Stomach (tissue), 9 donors: ENCODE data around the gene TMEM109. TPM values are rescaled to one million over a fixed set of nuclear protein-coding genes. Genes with fewer than 3 reads are reported as not detected.

ENCODE experiments used
- DNase-seq, 2 donors: peaks; one replicate each; pipeline versions ENCODE4 v3.0.0 to v3.0.0-alpha.2; 2013 to 2019
- H3K27ac ChIP-seq, 5 donors: fragments of 200-600 bp in 4 of 5; sonication (generic) in 4 of 5; one replicate each; pipeline ENCODE4 v1.5.1; 2013 to 2019; ENCODE audit warnings: mild to moderate bottlenecking in 1 of 5, moderate library complexity in 1 of 5
- H3K27me3 ChIP-seq, 3 donors: fragments of 200-600 bp; sonication (generic); one replicate each; pipeline ENCODE4 v1.5.1; 2017 to 2019; ENCODE audit warnings: mixed run types in 1 of 3
- H3K36me3 ChIP-seq, 4 donors: fragments of 200-600 bp; sonication (generic); 1 replicate in 3 of 4; 2 replicates in 1 of 4; pipeline ENCODE4 v1.5.1; 2016 to 2019
- H3K4me1 ChIP-seq, 4 donors: fragments of 200-600 bp; sonication (generic); one replicate each; pipeline ENCODE4 v1.5.1; 2016 to 2019
- H3K4me3 ChIP-seq, 4 donors: fragments of 200-600 bp; sonication (generic) in 3 of 4; one replicate each; pipeline ENCODE4 v1.5.1; 2016 to 2019; ENCODE audit warnings: mild to moderate bottlenecking in 1 of 4
- H3K9me3 ChIP-seq, 4 donors: fragments of 200-600 bp; sonication (generic); one replicate each; pipeline ENCODE4 v1.5.1; 2016 to 2019
- CTCF ChIP-seq, 7 experiments: fragments of 450-650 bp in 4 of 7; fragments of 200-600 bp in 3 of 7; sonication (generic) in 3 of 7; IDR thresholded peaks; one replicate each; pipeline ENCODE4 v1.5.1; 2016 to 2019; ENCODE audit warnings: antibody characterized with exemption in 7 of 7, control low read depth in 2 of 7, mild to moderate bottlenecking in 1 of 7
- EP300 ChIP-seq: sonication (generic); formaldehyde crosslinking; IDR thresholded peaks from one replicate; pipeline ENCODE4 v1.6.1; 2017; ENCODE audit warnings: antibody characterized with exemption
- POLR2A ChIP-seq, 4 donors: fragments of 450-650 bp; IDR thresholded peaks; one replicate each; pipeline ENCODE4 v1.6.1; 2016; ENCODE audit warnings: antibody characterized with exemption in 4 of 4, control low read depth in 2 of 4, mild to moderate bottlenecking in 1 of 4, moderate library complexity in 1 of 4
- POLR2AphosphoS5 ChIP-seq, 3 donors: sonication (generic); formaldehyde crosslinking; IDR thresholded peaks; one replicate each; pipeline ENCODE4 v1.6.1; 2016; ENCODE audit warnings: antibody characterized with exemption in 3 of 3
- WGBS, 5 donors: extraction: QIAGEN DNeasy Blood & Tissue Kit in 3 of 5; methylation state at CpG; one replicate each; pipeline versions ENCODE4 v1.1.5 to v1.1.7; 2013 to 2018; 5-methylcytosine and 5-hydroxymethylcytosine counted together
- intact Hi-C: fragments of 100-400 bp; cut with DNase I; formaldehyde crosslinking; loops from one replicate; pipeline ENCODE4 v1.15.1; 2023; ENCODE audit warnings: low total_unique reads
- polyA plus RNA-seq, 3 donors: library from polyadenylated mRNA; stranded (reverse); fragments of 200-250 nt; gene quantifications; one replicate each; pipeline ENCODE4 v1.2.3, GENCODE V29; 2013
- total RNA-seq, 5 donors: library from RNA; depleted of rRNA; stranded (reverse); fragments of >200 nt; gene quantifications; one replicate each; pipeline versions ENCODE4 v1.1.0 to v1.2.3, GENCODE V29; 2014 to 2016
- donor health status: healthy with polysubstance abuse.
- donor health status: Bipolar disorder and iron deficiency.
- donor health status: healthy.

TMEM109 gene
- total and polyA plus RNA-seq, 8 donors: 27.4 to 122 (median 65.4) TPM

- Histone ChIP-seq H3K4me1 (peaks cover 0 to 30% (median 14%) of the 10 kb centered on the region in 4 donors), H3K27ac (peak overlapping the region in 2 of 5 donors; percentile 17 to 57), H3K9me3 (no peaks in the 10 kb centered on the region), H3K4me3 (no peak overlapping the region), H3K36me3 (peaks cover 0 to 26% (median 18%) of the 10 kb centered on the region in 4 donors), H3K27me3 (no peaks in the 10 kb centered on the region)
- TF ChIP-seq CTCF (IDR thresholded peaks at IDR 0.05): no peak
- no peak for TF ChIP-seq EP300
- TF ChIP-seq POLR2A (IDR thresholded peaks at IDR 0.05): no peak
- TF ChIP-seq POLR2AphosphoS5 (IDR thresholded peaks at IDR 0.05): no peak
- intact Hi-C loops: no loop called here
- 52 to 65% (median 56%) methylated on average over 8 of the region's 8 CpGs for WGBS, 5 donors
- no peak for DNase-seq
Measured at GRCh38 chr11:60880643-60881282, 33.2 kb upstream of the TMEM109 start.

GRCh38 chr11:60887556-60887955 lies 26.4 kb upstream of the TMEM109 start:
- TF ChIP-seq POLR2AphosphoS5 (IDR thresholded peaks at IDR 0.05) (peak in 1 of 3 donors; percentile 27), EP300 (no peak), POLR2A (IDR thresholded peaks at IDR 0.05) (no peak), CTCF (IDR thresholded peaks at IDR 0.05) (peak in 5 of 7 experiments; percentile 33 to 59 (median 53))
- intact Hi-C loops: no loop called here
- 48 to 52% (median 49%) methylated on average over 5 of the region's 5 CpGs for WGBS, 5 donors

GRCh38 chr11:60889869-60890311 lies 24.1 kb upstream of the TMEM109 start:
- intact Hi-C loops: no loop called here
- TF ChIP-seq POLR2AphosphoS5 (IDR thresholded peaks at IDR 0.05): no peak
- no peak for TF ChIP-seq CTCF (IDR thresholded peaks at IDR 0.05)
- TF ChIP-seq EP300: no peak
- no peak for TF ChIP-seq POLR2A (IDR thresholded peaks at IDR 0.05)
- 29 to 50% (median 37%) methylated on average over 6 of the region's 6 CpGs for WGBS, 5 donors
- Histone ChIP-seq H3K4me1 (peaks cover 0 to 20% (median 11%) of the 10 kb centered on the region in 4 donors), H3K9me3 (no peaks in the 10 kb centered on the region), H3K27me3 (no peaks in the 10 kb centered on the region), H3K36me3 (peaks cover 16 to 57% (median 53%) of the 10 kb centered on the region in 4 donors), H3K27ac (no peak overlapping the region), H3K4me3 (no peak overlapping the region)
- DNase-seq: no peak

More at GRCh38 chr11:60887556-60887955, 26.4 kb upstream of the TMEM109 start:
- Histone ChIP-seq H3K36me3 (peaks cover 0 to 34% (median 30%) of the 10 kb centered on the region in 4 donors), H3K27ac (no peak overlapping the region), H3K4me1 (peaks cover 0 to 20% (median 11%) of the 10 kb centered on the region in 4 donors), H3K9me3 (no peaks in the 10 kb centered on the region), H3K27me3 (no peaks in the 10 kb centered on the region), H3K4me3 (no peak overlapping the region)
- peak; percentile 61 to 79 for DNase-seq

- no peak overlapping the region for H3K4me3 ChIP-seq
- TF ChIP-seq POLR2A (IDR thresholded peaks at IDR 0.05) (no peak), CTCF (IDR thresholded peaks at IDR 0.05) (no peak), POLR2AphosphoS5 (IDR thresholded peaks at IDR 0.05) (no peak), EP300 (no peak)
- no peaks in the 10 kb centered on the region for H3K9me3 ChIP-seq
- intact Hi-C loops: no loop called here
- WGBS, 5 donors: 67 to 73% (median 68%) methylated on average over 5 of the region's 5 CpGs
- no peak for DNase-seq
- H3K27ac ChIP-seq: no peak overlapping the region
- no peaks in the 10 kb centered on the region for H3K27me3 ChIP-seq
- H3K4me1 ChIP-seq: peaks cover 0 to 20% (median 11%) of the 10 kb centered on the region in 4 donors
- peaks cover 23 to 65% (median 61%) of the 10 kb centered on the region in 4 donors for H3K36me3 ChIP-seq
Measured at GRCh38 chr11:60890696-60891095, 23.3 kb upstream of the TMEM109 start.
